IMR-90 (cell line): Measurements from ENCODE around the gene TRPC6. TPM values are rescaled to one million over a fixed set of nuclear protein-coding genes. Genes with fewer than 3 reads are reported as not detected.

Source experiments
- ATAC-seq: fragments of 200-7000 bp; cut with Tn5 transposase; 2 replicates; pipeline ENCODE4 v1.9.1; 2020; ENCODE audit warnings: low read depth, mild to moderate bottlenecking, moderate library complexity
- BruUV-seq: library from RNA; stranded (reverse); fragments of 400-500 nt; replicated peaks from 2 replicates; lab custom pipeline; 2021; lab: Mats Ljungman, UMichigan
- CTCF ChIA-PET: fragments of 300-600 bp; formaldehyde crosslinking; extraction: SDS; loops from one replicate; lab custom pipeline; 2021; ENCODE audit warnings: antibody characterized with exemption; lab: Yijun Ruan, JAX
- POLR2A ChIA-PET: fragments of 300-600 bp; sonication (Branson Sonifier 250); formaldehyde crosslinking; loops from one replicate; lab custom pipeline; 2022; ENCODE audit warnings: antibody characterized with exemption; ENCODE audit not compliant: unreplicated experiment; lab: Charles Lee
- DNase-seq: peaks from one replicate; pipeline ENCODE4 v3.0.0; 2013
- H2AFZ ChIP-seq: replicated peaks from 2 replicates; pipeline ENCODE3; 2013; ENCODE audit warnings: low read length, mild to moderate bottlenecking; ENCODE audit not compliant: poor library complexity
- H2AK5ac ChIP-seq: 2 replicates; pipeline ENCODE4 v1.6.1; 2013; ENCODE audit warnings: low read depth, low read length, inconsistent platforms
- H2AK9ac ChIP-seq: replicated peaks from 2 replicates; pipeline ENCODE3; 2013; ENCODE audit warnings: mild to moderate bottlenecking, low read depth, low read length, moderate library complexity; ENCODE audit not compliant: poor library complexity
- H2BK120ac ChIP-seq: 2 replicates; pipeline ENCODE4 v1.6.1; 2013; ENCODE audit warnings: low read depth, low read length, inconsistent platforms
- H2BK15ac ChIP-seq: 3 replicates; pipeline ENCODE4 v1.6.1; 2013; ENCODE audit warnings: low read depth, low read length, inconsistent platforms
- H2BK20ac ChIP-seq: 2 replicates; pipeline ENCODE4 v1.6.1; 2013; ENCODE audit warnings: low read depth, mild to moderate bottlenecking, inconsistent platforms, low read length, moderate library complexity
- H2BK5ac ChIP-seq: 2 replicates; pipeline ENCODE4 v1.6.1; 2013; ENCODE audit warnings: mild to moderate bottlenecking, low read depth, low read length, inconsistent platforms; ENCODE audit not compliant: poor library complexity, severe bottlenecking
- H3K14ac ChIP-seq: replicated peaks from 2 replicates; pipeline ENCODE4 v1.6.1; 2013; ENCODE audit warnings: low read depth, low read length, inconsistent platforms
- H3K18ac ChIP-seq: 2 replicates; pipeline ENCODE4 v1.6.1; 2013; ENCODE audit warnings: low read depth, low read length, control low read depth
- H3K23ac ChIP-seq: 2 replicates; pipeline ENCODE4 v1.6.1; 2013; ENCODE audit warnings: low read depth, low read length, inconsistent platforms
- H3K27ac ChIP-seq: 2 replicates; pipeline ENCODE4 v1.5.1; 2013; ENCODE audit warnings: mild to moderate bottlenecking, control low read depth, low read length; ENCODE audit not compliant: insufficient read depth
- H3K27me3 ChIP-seq: 2 replicates; pipeline ENCODE4 v1.6.1; 2013; ENCODE audit warnings: low read length; ENCODE audit not compliant: control insufficient read depth, insufficient read depth
- H3K36me3 ChIP-seq: 2 replicates; pipeline ENCODE4 v1.6.1; 2013; ENCODE audit warnings: low read length, mixed read lengths; ENCODE audit not compliant: control insufficient read depth, insufficient read depth
- H3K4ac ChIP-seq: 2 replicates; pipeline ENCODE4 v1.6.1; 2013; ENCODE audit warnings: low read depth, low read length, inconsistent platforms
- H3K4me1 ChIP-seq: 2 replicates; pipeline ENCODE4 v1.6.1; 2013; ENCODE audit warnings: low read length, mixed read lengths; ENCODE audit not compliant: control insufficient read depth, insufficient read depth
- H3K4me2 ChIP-seq: 2 replicates; pipeline ENCODE4 v1.6.1; 2013; ENCODE audit warnings: low read depth, mild to moderate bottlenecking, control low read depth, low read length, moderate library complexity
- H3K4me3 ChIP-seq: 2 replicates; pipeline ENCODE4 v1.5.1; 2013; ENCODE audit warnings: low read depth, mild to moderate bottlenecking, control low read depth, low read length, moderate library complexity; ENCODE audit not compliant: insufficient read depth
- H3K56ac ChIP-seq: 2 replicates; pipeline ENCODE4 v1.6.1; 2013; ENCODE audit warnings: low read length, inconsistent platforms; ENCODE audit not compliant: insufficient read depth; ENCODE audit errors: extremely low read depth
- H3K79me1 ChIP-seq, 2 experiments: 2 replicates each; pipeline ENCODE4 v1.6.1; 2013; ENCODE audit warnings: low read length in 2 of 2, inconsistent platforms in 1 of 2, low read depth in 1 of 2
- H3K9ac ChIP-seq: 2 replicates; pipeline ENCODE4 v1.6.1; 2013; ENCODE audit warnings: low read depth, low read length, control low read depth
- H3K9me1 ChIP-seq: 2 replicates; pipeline ENCODE4 v1.6.1; 2013; ENCODE audit warnings: low read length, inconsistent platforms; ENCODE audit not compliant: insufficient read depth
- H3K9me3 ChIP-seq: 2 replicates; pipeline ENCODE4 v1.6.1; 2013; ENCODE audit warnings: low read length; ENCODE audit not compliant: control insufficient read depth, insufficient read depth
- H4K20me1 ChIP-seq: 2 replicates; pipeline ENCODE4 v1.6.1; 2013; ENCODE audit warnings: low read length, inconsistent platforms; ENCODE audit not compliant: insufficient read depth
- H4K5ac ChIP-seq: 2 replicates; pipeline ENCODE4 v1.6.1; 2013; ENCODE audit warnings: mild to moderate bottlenecking, low read depth, low read length, control low read depth
- H4K8ac ChIP-seq, 2 experiments: 2 replicates each; pipeline ENCODE4 v1.6.1; 2013; ENCODE audit warnings: low read depth in 2 of 2, low read length in 2 of 2, control low read depth in 1 of 2, inconsistent platforms in 1 of 2
- H4K91ac ChIP-seq: 2 replicates; pipeline ENCODE4 v1.6.1; 2013; ENCODE audit warnings: low read depth, low read length, inconsistent platforms; ENCODE audit not compliant: insufficient read depth
- FOS ChIP-seq: fragments of 150-350 bp; IDR thresholded peaks from 2 replicates; pipeline ENCODE4 v1.6.1; 2016; ENCODE audit warnings: low read depth, low read length
- WGBS, 2 experiments: methylation state at CpG; one replicate each; pipeline versions ENCODE4 v1.1.5 to v1.1.7; 2013; ENCODE audit warnings: missing lambda C conversion rate in 2 of 2; ENCODE audit not compliant: insufficient read length in 1 of 2; ENCODE audit errors: extremely low coverage in 2 of 2; 5-methylcytosine and 5-hydroxymethylcytosine counted together
- dilution Hi-C: fragments of 300-500 bp; cut with HindIII; formaldehyde crosslinking; loops from one replicate; pipeline ENCODE4 v1.14.3; 2018; ENCODE audit warnings: low sequenced_read_pairs; ENCODE audit not compliant: unreplicated experiment
- in situ Hi-C: fragments of 300-500 bp; cut with MboI; formaldehyde crosslinking; loops from 3 replicates; pipeline ENCODE4 v1.14.3; 2019; ENCODE audit warnings: low sequenced_read_pairs, inconsistent platforms, mixed read lengths
- intact Hi-C: fragments of 100-400 bp; cut with micrococcal nuclease; formaldehyde crosslinking; loops from 2 replicates; pipeline ENCODE4 v1.10.0; 2022
- polyA plus RNA-seq, 3 experiments: library from polyadenylated mRNA; depleted of rRNA; stranded (reverse); fragments of >200 nt; gene quantifications; 2 replicates each; pipeline ENCODE4 v1.2.3, GENCODE V29; 2012; ENCODE audit warnings: low replicate concordance in 1 of 3
- total RNA-seq: library from RNA; depleted of rRNA; stranded (reverse); fragments of >200 nt; gene quantifications from 2 replicates; pipeline ENCODE4 v1.2.3, GENCODE V29; 2012
- TF ChIP-seq, protein P1 (sequence below): conservative IDR thresholded peaks from 2 replicates; pipeline ENCODE4 v1.5.1; 2012; ENCODE audit warnings: mild to moderate bottlenecking, low read depth, low read length, improper control_type of control experiment

TRPC6 gene
- total and polyA plus RNA-seq, 2 of the 4 experiments (the other 2 are of a cell fraction) = 0.99 to 2.3 TPM

DNA sequence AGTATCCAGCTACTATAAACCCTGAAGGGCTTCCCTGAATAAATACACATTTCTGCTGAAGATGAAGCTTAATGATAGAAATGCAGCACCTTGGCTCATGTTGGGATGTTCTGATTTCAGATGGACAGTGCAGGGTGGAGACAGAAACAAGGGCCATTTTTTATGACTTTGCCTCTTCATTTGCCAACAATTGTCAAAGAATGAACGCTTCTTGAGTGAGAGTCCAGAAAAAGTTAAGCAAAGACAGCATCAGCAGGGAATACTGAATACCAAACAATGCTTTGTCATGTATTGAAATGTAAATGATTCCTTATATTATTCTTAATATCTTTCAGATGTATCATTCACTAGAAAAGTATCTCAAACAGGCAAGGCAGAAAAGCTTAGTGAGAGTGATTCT lies 84.9 kb downstream of the TRPC6 start:
- ChIA-PET POLR2A (no interaction called here), CTCF (no interaction called here)
- Histone ChIP-seq H3K18ac (no peak overlapping the region), H3K4me3 (no peak overlapping the region), H3K79me1 (peaks cover 0 to 3% of the 10 kb centered on the region in 2 experiments; a peak in 2 of 4 replicates), H3K36me3 (peaks cover 3% of the 10 kb centered on the region; the same call in 1 of the 2 replicates), H4K8ac (no peak overlapping the region), H4K5ac (no peak overlapping the region), H3K23ac (no peak overlapping the region), H3K27me3 (no peaks in the 10 kb centered on the region), H3K27ac (no peak overlapping the region), H2AK5ac (no peak overlapping the region), H3K4me2 (no peak overlapping the region), H3K4ac (no peak overlapping the region), H2AFZ (no peak overlapping the region), H3K4me1 (no peaks in the 10 kb centered on the region), H2AK9ac (no peak overlapping the region), H3K9me1 (peaks cover 2% of the 10 kb centered on the region; the same call in 1 of the 2 replicates), H4K91ac (no peak overlapping the region), H3K9ac (no peak overlapping the region), H2BK20ac (no peak overlapping the region), H2BK120ac (no peak overlapping the region), H4K20me1 (no peaks in the 10 kb centered on the region), H3K56ac (no peak overlapping the region), H3K14ac (no peak overlapping the region), H2BK15ac (no peak overlapping the region), H2BK5ac (no peak overlapping the region), H3K9me3 (no peaks in the 10 kb centered on the region)
- ATAC-seq (no peak), DNase-seq (no peak)
- in situ Hi-C loops = no loop called here
- dilution Hi-C loops = no loop called here
- no CpG with 5 or more reads among the region's 1 CpG for WGBS, 2 experiments
- no TSS peak for BruUV-seq
- intact Hi-C loops = no loop called here
- TF ChIP-seq FOS = no peak
- TF ChIP-seq, protein P1, sequence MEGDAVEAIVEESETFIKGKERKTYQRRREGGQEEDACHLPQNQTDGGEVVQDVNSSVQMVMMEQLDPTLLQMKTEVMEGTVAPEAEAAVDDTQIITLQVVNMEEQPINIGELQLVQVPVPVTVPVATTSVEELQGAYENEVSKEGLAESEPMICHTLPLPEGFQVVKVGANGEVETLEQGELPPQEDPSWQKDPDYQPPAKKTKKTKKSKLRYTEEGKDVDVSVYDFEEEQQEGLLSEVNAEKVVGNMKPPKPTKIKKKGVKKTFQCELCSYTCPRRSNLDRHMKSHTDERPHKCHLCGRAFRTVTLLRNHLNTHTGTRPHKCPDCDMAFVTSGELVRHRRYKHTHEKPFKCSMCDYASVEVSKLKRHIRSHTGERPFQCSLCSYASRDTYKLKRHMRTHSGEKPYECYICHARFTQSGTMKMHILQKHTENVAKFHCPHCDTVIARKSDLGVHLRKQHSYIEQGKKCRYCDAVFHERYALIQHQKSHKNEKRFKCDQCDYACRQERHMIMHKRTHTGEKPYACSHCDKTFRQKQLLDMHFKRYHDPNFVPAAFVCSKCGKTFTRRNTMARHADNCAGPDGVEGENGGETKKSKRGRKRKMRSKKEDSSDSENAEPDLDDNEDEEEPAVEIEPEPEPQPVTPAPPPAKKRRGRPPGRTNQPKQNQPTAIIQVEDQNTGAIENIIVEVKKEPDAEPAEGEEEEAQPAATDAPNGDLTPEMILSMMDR = no peak
